Activated T-cell treated with anti-CD3 and anti-CD28 coated beads for 4 hours (primary cell): Measurements from ENCODE around the gene PPDPF.
"Not testable (repeated sequence)": the region's sequence is repeated elsewhere in the genome, so short reads cannot be mapped to it uniquely, and the experiment has no call there.

ENCODE experiments used
- DNase-seq: peaks from one replicate; pipeline ENCODE4 v3.0.0-alpha.2; 2020

Gene PPDPF

DNA sequence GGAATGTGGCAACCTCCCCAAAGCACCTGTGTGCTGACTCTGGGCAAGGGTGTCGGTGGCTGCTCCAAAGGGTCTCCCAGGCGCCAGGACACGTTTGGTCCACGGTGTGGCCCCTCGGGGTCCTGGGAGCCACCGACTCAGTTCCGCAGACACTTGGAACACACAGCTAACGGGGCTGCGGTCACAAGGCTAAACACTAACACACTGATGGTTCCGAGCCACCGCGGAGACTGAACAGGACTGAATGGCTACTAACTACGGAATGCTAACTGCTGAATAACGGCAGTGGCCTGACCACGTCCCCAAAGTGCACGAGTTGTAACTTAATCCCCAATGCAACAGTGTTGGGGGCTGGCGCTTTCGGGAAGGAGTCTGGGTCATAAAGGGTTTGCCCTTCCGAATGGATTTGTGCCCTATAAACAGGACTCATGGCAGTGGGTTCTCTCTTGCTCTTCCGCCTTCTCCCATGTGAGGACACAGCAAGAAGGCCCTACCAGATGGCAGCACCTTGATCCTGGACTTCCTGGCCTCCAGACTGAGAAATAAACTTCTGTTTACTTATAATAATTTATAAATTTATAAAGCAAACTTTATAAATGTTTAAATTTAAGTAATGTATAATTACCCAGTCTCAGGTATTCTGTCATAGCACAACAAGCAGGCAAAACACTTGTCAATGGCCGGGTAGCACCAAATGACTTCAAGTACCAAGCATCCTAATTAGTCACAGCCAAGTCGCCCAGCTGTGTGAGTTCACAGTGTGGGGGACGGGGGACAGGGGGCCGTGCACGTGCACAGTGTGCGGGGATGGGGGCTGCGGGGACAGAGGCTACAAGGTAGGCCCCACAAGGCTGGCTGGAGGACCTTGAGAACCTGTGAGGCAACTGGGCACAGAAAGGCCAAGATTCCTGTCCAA is 19.4 kb upstream of the PPDPF start:
- no peak for DNase-seq

DNA sequence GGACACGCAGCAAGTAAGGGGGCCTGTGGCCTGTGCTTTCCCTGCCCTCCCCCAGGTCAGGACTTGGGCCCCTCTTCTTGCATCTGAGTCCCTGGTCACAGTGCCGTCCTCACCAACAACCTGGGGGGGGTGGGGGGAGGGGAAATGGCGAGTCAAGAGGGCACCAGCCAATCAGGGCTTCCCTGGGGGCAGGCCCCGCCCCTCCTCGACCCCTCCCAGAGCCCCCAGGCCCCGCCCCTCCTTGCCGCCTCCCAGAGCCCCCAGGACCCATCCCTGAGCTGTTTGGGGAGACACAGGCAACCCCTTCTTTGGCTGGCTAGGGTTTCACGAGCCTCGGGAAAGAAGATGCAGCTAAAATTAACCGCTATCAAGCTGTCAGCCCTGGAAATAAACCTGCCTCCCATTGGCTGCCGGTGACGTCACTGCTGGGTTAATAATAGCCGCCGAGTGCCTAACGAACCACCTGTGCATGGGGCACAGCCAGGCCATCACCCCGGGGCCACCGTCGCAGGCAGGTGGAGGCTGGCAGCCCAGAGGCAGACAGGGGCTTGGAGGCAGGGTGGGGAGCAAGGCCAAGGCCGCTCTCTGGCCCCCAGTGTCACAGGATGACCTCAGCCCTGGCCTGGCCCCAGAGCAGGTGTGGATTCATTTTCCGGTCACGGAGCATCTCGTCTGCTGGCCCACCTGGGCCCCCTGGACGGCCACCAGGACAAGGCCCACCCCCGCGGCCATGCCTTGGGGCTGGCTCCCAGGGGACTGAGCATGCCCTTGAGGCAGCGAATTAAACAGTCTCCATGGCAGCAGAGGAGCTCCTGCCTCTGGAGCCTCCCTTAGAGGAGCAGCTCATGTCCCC is 18.5 kb upstream of the PPDPF start:
- DNase-seq = no peak

DNA sequence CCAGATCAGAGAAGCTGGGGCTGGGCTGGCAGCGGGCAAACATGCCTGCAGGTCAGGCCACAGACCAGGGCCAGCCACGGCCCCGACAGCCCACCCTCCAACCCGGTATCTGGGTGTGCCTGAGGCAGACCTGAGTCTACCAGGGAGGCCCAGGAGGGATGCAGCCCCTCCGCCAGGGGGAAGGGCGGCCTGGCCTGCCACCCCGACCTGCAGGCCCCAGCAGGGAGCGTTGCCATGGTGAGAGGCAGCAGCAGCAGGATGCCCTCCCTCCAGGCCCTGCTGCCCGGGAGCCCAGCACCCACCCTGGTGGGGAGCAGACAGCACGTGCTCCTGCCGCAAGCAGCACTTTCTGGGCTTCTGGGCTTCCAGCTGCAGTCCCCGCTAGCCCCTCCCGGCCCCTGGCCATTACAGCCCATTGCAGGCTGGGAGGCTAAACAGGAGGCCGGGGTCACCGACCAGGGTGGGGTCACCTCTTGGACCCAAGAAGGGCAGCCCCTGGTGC is 17.8 kb upstream of the PPDPF start:
- no peak for DNase-seq

DNA sequence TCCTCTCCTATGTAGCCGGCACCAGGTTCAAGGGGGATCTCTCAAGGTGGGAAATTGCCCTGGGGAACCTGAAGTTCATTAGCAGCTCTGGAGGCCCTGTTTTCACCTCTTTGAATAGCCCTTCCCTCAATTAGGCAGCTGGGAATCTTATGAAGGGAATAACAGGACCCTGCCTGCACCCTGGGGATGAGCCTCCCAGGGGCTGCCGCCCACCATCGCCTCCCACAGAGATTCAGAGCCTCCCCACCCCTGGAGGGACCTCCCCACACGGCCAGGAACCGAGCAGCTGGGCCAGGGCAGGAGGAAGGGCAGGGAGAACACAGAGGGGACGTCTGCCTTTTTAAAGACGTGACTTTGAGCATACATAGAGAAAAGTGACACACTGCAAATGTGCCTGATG is 17.0 kb upstream of the PPDPF start:
- DNase-seq = no peak

DNA sequence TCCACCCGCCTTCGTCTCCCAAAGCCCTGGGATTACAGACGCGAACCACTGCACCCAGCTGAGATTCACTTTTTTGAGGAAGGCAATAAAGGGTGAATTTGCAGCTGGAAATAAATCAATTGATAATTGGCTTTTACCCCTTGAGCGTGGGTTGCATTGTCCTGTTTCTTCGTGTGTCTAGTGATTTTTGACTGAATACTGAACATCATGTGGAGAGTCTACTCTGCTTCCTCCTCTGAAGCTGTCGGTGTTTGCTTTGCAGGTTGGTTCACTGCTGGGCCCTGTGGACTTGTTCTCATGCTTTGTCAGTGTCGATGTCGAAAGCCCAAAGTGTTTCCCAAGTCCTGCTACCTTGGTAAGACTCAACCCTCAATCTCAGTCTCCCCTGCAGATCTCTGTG is 15.9 kb upstream of the PPDPF start:
- DNase-seq = no peak

DNA sequence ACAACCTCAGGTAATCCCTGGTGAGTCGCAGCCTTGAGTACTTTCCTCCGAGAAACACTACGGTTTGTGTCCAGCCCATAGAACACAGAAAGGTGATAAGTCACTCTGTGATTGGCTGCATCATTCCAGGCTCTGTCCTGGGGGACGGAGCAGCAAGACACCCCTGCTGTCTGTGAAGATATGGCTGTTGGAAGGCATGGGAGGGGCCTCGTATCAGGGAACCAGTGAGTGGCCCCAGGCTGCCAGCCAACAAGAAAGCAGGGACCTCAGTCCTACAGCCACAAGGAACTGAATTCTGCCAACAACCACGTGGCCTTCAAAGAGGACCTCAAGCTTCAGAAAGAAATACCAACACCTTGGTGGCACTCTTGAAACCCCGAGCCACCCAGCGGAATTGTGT is 15.3 kb upstream of the PPDPF start:
- no peak for DNase-seq

DNA sequence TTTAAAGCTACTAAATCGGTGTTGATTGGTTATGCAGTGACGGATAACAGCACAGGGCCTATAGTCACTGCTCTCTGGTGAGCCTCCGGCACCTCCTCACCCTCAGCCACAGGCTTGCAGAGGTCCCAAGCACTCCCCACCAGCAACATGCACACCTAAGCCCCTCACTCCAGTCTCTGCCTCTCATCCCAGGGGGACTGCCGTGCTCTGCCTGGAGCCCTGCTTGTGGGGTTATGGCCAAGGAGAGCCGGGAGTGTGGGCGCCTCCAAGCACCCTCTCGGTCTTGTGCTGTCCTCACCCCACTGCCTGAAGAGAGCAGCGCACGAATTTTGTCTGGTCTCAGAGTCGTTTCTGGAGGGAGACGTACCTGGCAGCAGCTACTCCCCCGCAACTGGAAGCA is 14.8 kb upstream of the PPDPF start:
- DNase-seq = no peak

DNA sequence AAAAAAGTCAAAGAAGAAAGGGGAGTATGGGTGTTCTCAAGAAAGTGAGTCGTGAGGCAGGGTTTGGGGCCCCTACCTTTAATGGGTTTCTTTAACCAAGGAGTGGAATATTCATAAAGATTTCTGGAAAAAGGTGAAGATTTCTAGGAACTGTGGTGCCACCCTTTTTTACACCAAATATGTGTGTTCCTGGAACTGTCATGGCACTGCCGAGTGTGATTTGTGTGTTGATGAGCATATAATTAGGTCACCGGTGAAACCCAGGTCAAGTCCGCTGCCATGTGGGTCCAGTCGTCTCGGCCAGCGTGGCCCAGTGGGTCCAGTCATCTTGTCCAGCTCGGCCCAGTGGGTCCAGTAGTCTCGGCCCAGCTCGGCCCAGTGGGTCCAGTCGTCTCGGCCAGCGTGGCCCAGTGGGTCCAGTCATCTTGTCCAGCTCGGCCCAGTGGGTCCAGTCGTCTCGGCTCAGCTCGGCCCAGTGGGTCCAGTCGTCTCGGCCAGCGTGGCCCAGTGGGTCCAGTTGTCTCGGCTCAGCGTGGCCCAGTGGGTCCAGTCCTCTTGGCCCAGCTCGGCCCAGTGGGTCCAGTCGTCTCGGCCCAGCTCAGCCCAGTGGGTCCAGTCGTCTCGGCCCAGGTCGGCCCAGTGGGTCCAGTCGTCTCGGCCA is 13.4 kb upstream of the PPDPF start:
- DNase-seq = no peak

DNA sequence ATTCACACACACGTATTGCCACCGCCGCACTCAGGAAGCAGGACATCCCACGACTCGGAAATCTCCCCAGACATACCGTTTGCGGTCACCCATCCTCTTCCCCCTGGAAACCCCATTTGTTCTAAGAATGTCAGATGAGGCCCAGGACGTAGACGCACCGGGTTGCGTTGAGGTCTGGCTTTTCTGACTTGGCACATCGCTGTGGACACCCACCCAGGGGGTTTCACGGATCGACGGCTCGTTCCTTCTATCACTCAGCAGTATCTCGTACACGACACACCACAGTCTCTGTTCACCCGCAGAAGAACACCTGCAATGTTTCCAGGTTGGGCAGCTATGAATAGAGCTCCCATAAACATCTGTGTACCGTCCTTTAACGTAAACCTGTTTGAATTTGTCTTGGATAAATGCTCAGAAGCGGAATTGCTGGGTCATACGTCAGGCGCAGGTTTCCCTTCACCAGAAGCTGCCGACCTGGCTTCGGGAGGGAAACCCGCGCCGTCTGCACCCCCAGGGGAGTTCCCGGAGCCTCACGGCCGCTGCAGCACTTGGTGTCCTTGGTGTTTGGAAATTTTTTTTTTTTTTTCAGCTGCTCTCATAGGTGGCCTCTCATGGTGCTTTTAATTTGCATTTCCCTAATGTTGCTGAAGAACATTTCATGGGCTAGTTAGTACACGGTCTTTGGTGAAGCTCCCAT is 12.3 kb upstream of the PPDPF start:
- DNase-seq = no peak

DNA sequence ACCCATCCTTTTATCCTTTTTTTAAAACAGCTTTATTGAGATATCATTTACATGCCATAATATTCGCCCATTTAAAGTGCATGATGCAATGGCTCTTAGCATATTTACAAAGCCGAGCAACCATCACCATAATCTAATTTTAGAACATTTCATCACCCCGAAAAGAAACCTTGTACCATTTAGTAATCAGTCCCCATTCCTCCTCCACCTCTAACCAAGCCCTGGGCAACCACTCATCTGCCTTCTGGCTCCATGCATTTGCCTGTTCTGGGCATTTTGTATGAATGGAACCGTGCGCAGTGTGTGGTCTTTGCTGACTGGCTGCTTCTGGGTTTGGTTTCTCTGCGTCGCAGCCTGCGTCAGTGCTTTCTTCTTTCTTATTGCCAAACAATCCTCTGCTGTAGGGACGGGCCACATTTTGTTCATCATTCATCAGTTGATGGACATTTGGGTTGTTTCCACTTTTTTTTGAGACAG is 11.4 kb upstream of the PPDPF start:
- no peak for DNase-seq

DNA sequence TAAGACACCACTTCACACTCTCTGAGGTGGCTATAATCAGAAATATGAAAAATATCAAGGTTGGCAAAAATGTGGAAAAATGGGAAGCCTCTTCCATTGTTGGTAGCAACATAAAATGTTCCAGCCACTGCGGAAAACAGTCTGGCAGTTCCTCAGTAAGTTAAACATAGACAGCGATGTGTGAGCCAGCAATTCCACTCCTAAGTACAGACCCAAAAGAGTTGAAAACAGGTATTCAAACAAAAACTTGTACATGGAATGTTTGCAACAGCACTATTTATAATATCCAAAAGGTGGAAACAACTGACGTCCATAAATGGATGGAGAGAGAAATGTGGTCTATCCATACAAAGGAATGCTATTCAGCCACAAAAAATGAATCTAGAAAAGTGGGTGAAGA is 7.4 kb upstream of the PPDPF start:
- DNase-seq = no peak

DNA sequence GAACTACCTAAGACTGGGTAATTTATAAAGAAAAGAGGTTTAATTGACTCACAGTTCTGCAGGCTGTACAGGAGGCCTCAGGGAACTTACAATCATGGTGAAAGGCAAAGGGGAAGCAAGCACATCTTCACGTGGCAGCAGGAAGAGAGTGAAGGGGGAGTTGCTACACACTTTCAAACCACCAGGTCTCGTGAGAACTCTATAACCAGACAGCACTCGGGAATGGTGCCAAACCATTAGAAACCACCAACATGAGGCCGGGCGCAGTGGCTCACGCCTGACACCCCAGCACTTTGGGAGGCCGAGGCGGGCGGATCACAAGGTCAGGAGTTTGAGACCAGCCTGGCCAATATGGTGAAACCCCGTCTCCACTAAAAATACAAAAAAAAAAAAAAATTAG is 6.0 kb upstream of the PPDPF start:
- DNase-seq = not testable (repeated sequence)

DNA sequence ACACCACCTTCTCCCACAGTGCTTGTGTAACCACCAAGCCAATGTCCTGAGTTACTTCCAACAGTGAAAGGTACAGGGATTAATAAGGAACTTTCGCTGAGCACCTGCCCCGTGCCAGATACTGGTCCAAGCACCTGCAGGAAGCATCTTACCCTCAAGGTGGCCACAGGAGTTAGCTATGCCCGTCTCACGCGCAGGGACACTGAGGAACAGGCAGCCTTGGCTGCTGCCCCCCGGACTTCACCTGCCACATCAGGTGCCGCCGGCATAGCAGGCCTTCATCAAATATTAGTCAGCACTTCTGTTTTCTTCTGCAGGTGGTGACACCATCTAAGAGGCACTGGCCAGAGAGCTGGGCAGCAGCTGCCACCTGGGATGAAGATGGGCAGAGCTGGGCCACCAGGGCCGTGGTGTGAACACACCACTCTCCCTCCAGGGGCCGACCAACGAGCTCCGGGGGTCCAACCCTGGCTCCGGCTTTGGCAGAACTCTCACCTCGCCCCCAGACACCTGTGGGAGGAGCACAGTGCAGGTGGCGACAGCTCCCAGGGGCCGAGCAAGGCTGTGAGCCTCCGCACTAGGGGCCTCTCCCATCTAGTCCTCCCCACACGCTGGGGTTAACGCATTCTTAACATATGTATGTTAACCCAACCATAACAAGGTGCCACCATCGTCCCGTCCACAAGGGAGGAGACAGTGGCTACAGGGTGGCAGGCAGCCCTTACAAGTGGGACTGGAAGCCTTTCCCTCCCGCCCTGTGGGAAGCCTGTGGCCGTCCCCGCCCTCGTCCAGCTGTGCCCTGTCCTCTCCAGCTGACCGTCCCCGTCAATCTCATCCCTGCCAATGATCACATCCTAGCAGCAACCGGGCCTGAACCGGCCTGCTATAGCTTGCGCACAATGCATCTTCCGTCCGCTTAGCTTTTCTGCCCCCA is 2.9 kb upstream of the PPDPF start:
- no peak for DNase-seq

DNA sequence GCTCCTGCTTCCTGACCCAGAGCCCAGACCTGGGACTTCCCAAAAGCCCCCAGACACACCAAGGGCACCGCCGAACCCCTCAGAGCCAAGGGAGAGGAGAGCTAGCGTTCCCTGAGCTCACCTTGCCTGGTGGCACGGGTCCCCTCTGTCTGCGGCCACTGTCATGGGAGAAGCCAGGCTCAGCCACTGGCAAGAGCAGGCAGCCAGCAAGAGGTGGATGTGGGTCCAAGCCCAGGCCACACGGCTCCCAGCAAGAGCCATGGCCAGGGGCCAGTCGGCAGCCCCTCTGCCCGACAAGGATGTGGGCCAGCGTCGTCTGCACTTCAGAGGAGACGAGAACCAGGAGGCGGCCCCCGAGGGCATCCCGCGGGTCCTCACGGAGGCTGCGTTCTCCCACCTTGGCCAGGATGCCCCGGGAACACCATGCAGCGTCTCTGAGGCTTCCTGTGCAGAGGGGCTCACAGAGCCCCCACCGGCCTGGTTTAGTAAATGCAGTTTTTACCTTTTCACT is 2.2 kb upstream of the PPDPF start:
- DNase-seq = no peak

DNA sequence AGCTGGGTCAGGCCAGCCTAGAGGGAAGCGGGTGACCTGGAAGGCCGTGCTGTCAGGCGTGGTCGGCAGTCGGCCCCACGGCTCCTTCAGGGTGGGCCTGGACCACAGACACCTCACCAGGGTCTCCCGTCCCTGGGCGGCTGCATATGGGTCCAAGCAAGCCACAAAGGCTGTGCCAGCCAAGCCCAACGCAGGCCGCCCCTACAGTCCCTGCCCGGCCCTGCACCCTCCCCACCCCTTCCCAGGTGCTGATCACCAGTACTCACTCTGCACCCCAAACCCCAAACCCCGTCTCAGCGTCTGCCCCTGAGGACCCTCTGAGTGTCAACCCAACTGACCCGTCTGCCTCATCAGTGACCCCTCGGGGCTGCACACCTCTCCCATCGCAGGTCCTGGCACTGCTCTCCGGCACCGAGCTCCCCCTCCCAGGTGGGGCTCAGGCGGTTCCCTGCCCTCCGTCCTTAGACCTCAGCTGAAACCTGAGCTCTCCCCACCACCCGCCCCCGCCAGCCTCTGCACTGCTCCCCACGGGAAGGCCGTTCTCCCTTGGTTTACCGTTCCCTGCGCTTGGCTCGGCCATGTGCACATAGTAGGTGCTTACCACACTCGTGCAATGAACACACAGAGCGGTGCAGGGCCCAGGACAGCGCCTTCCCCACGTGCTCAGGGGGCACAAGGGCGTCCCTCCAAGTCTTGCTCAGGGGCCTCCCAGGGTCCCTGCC is 1.5 kb upstream of the PPDPF start:
- no peak for DNase-seq

DNA sequence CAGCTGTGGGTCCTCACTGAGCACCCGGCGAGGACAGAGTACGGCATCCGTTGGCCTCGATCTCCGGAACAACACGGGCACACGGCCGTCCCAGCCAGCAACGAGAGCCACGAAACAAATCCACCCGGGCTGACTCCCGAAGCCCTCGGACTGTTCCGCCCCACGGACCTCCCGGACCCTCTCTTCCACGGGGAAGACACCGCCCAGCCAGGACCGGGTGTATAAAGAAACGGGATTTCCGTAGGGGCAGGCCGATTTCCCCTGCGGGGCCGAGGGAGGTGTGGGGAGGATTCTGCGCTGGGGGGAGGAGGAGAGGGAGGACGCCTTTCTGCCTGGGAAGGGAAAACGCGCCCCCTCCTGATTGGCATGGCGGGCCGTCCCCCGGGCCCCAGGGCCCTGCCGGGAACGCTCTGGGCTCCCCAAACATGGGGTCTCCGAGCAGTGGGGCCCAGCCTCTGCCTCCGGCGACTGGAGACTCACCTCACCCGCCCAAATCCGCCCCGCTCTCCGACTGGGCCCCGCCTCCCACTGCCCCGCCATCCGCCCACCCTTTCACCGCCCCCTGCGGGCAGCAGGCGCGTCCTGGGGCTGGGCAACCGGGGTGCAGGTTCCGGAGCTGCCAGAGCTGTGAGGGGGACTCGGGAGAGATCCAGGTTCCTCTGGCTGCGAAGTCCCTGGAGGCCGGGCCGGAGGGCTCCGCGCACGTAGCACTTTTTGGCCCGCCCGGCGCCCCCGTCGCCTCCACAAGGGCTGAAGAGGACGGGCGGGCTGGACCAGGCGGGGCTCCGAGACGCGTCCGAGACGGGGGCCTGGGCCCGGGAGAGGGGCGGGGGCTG is 679 bp upstream of the PPDPF start:
- peak; percentile 43 for DNase-seq

DNA sequence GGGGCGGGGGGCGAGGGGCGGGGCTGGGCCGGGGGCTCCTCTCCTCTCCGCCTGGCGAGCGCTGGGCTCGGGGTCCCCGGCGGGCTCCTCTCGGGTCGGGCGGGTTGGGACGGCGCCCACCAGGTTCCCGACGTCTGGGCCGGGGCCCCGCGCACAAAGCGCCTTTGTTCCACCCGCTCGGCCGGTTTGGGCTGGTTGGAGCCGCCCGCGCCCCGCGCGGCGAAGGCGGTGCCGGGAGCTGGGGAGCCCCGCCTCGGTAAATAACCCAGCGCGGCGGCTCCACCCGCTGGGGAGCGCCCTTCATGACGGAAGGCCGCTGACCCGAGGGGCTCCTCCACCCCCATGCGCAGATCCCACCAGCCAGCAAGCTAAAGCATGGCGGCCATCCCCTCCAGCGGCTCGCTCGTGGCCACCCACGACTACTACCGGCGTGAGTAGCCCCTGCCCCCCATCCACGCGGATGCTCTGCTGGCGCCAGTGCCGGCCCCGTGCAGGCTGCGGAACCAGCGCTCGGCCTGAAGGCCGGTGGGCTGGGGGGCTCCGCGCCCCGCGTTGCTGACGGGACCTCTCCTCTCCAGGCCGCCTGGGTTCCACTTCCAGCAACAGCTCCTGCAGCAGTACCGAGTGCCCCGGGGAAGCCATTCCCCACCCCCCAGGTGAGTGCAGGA is 503 bp downstream of the PPDPF start:
- peak; percentile 50 for DNase-seq

DNA sequence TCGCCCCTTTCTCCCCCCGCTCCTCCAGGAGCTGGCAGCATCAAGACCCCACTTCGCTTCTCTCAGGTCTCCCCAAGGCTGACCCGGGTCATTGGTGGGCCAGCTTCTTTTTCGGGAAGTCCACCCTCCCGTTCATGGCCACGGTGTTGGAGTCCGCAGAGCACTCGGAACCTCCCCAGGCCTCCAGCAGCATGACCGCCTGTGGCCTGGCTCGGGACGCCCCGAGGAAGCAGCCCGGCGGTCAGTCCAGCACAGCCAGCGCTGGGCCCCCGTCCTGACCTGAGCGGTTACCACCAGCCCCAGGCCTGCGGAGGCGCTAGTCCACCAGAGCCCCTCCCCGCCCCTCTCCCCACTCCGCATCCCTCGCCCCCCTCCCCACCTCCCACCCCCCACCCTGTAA is 1.0 kb downstream of the PPDPF start:
- no peak for DNase-seq
